ENCODE measurements around the gene PRKAR2B.
"Not testable (repeated sequence)": the region's sequence is repeated elsewhere in the genome, so short reads cannot be mapped to it uniquely, and the experiment has no call there.

The PRKAR2B gene

DNA sequence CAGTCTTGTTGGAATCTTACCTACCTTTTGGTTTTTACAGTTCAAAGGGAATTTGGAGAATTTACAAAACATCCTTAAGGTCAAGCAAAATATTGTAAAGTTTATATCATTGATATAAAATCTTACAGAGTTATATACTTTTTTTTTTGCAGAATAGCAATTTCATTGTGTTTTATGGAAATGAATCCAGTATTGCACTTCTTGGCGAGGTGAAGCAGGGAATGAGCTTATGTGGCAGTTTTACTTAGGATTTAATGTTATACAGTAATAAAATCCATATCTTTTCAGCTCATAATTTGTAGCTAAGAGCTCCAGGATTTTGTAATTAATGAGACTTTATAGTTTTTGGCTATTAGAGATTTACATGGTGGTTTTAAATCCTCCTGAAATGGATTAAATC, 5.0 kb downstream of the PRKAR2B start:
- DNase-seq, result no peak

DNA sequence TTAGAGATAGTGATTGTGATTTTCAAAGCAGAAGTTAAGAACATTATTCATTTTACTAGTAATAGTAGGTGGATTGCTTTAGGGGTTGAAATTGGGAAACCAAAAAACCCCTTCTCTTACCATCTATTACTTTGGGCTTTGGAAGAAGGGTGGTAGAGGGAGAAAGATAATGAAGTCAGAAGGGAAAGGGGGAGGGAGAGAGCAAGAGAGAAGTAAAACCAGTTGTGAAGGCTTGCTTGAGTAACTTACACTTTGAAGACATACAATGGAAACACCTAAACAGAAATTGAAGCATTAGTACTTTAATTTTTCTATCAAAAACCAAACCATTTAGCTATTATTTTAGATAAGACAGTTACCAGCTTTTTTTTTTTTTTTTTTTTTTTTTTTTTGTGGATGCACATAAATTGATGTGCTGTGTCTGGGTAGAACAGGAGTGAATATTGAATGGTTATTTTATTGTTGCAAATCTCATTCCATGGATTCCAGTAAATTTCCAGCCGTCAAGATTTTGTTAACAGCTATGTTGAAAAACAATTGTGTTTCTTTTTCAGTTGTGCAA, 5.5 kb downstream of the PRKAR2B start:
- no peak for DNase-seq

DNA sequence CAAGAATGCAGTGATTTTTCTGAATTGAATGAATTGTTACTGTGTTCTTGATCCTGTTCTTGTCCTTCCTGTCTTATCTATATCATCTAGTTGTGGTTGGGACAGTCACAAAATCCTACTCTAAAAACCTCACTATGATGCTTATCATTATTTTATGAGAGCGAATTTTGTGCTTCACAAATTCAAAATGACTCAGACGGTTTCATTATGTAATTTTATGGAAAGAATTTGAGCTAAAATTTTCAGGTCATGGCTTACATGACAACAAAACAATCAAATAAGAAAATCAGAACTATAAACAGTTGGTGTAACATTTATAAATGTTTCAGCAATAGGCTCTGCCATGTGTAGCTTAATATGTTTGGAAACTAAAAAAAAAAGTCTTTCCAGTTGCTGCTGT, 6.9 kb downstream of the PRKAR2B start:
- no peak for DNase-seq

DNA sequence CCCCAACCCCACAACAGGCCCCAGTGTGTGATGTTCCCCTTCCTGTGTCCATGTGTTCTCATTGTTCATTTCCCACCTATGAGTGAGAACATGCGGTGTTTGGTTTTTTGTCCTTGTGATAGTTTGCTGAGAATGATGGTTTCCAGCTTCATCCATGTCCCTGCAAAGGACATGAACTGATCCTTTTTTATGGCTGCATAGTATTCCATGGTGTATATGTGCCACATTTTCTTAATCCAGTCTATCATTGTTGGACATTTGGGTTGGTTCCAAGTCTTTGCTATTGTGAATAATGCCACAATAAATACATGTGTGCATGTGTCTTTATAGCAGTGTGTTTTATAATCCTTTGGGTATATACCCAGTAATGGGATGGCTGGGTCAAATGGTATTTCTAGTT, 10.5 kb downstream of the PRKAR2B start:
- not testable (repeated sequence) for DNase-seq

DNA sequence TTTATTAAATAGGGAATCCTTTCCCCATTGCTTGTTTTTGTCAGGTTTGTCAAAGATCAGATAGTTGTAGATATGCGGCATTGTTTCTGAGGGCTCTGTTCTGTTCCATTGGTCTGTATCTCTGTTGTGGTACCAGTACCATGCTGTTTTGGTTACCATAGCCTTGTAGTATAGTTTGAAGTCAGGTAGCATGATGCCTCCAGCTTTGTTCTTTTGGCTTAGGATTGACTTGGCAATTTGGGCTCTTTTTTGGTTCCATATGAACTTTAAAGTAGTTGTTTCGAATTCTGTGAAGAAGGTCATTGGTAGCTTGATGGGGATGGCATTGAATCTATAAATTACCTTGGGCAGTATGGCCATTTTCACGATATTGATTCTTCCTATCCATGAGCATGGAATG, 11.6 kb downstream of the PRKAR2B start:
- not testable (repeated sequence) for DNase-seq

DNA sequence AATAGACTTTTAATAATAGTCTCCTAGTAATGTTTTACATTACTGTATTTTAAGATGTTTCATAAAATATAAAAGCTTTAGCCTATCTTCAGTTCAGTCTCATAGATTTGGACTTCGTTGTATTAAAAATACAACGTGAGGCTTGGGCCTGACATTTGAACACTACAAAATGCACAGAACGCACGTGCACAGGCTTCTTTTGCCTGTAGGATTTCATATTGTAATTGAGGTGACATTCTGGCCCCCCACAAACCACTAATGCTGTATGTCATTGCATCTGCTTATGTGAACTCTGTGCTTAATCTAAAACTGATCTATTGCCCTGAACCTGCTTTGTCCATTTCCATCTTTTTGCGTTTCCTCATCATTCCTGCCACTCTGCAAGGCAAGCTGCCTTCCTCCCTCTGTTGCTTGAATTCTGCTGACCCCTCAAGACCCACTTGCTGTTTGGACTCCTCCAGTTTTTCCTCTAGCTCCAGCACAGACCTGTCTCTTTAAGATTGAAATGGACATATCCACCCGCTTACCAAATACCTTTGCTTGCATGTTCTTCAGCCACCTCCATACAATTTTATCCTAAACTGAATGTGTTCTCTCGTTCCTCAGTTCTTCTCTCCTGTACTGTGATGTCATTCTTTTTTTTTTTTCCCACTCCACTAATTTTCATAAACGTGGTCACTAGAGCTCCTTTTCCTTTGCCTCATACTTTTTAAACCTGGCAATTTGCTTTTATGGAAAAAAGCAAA, 12.4 kb downstream of the PRKAR2B start:
- no peak for DNase-seq

DNA sequence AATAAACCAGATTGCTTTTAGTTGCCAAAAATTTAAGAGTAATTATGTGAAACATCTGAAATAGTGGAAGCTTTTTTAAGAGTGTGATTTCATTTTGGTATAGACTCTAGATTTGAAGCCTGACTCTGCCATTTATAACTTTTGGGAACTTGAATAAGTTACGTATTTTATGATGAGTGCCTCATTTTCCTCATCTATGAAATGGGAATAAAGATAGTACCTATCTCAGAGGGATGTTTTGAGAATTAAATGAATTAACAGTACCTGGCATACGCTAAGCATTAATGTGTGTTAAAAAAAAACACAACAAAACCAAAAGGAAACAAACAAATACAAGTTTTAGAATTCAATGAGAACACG, 12.9 kb downstream of the PRKAR2B start:
- DNase-seq, result no peak

DNA sequence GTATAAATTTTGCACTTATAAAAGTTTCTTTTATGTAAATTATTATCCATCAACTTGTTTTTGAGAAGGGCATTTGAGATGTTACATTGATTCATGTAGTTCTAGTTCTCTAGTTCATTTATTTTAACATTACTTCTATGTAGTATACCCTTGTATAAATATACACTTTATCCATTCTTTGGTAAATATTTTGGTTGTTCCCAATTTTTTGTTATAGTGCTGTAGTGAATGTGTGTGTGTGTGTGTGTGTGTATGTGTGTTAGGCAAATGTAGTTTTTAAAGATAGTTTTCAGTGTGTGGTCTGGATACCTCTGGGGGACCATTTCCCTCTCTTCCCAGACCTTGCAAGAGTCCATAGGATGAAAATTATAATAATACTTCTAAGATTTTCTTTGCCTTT, 15.0 kb downstream of the PRKAR2B start:
- no peak for DNase-seq

DNA sequence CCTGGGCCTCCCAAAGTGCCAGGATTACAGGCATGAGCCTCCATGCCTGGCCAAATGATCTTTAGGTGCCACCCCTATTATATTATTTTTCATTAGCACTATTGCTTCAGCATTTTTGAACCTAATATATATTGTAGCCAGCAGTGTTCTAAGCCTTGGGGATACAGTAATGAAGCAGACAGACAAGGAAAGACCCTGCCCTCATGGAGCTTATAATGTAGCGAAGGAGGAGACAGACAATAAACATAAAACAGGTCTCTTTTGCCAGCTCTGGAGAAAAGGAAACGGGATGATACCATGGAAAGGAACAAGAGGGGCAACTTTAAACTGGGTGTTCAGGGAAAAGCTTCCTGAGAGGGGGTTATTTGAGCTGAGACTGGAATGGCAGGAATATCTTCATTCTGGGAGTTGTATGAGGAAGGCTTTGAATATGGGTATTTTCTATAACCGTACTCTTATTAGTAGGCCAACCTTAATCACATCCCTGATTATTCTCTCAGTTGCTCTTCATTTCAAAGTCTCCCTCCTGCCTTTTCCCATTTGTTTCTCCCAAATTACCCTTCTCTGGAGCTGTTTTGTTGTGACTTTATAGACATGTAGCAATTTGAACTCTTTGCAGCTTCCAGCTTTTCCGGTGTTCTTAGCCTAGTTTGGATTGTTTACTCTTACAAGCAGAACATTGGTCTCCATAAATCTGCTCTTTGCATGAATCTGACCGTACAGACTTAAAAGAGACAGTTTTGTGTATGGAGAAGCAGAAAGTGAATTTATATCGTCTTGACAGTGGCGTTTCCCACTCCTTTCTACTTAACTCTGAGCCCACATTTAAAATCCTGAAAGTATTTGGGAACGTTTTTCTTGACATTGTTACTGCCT, 19.0 kb downstream of the PRKAR2B start:
- DNase-seq, result no peak

DNA sequence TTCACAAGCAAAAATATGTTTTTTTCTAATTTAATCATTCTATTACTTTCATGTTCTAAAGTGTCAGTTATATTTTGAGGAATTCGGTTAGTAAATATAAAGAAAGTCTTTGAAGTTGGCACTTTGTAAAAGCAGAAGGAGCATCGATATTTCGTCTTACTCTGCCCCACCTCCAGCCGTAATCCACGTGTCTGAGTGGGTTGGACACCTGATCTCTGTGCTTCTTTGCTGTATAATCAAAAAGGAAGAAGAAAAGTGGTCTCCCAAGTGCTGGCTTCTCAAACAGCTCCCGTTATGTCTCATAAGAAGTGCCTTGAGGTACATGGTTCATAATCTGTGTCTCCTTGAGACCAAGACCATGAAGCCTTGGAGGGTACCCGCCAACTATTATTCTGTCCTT, 19.8 kb downstream of the PRKAR2B start:
- DNase-seq, result no peak

DNA sequence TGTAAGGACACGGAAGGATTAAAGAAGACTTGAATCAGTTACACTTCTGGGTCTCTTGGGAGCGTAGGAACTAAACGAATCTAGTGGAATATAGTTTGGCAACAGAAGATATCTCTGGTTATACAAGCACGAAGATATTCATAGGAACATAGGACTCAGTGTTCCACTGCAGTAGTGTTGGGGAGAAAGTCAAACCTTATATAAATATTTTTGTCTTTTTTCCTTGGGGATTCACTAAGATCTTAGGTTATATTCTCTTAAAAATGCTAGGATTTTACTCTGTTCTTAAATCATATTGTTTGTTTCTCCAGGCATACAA, 21.4 kb downstream of the PRKAR2B start:
- no peak for DNase-seq

DNA sequence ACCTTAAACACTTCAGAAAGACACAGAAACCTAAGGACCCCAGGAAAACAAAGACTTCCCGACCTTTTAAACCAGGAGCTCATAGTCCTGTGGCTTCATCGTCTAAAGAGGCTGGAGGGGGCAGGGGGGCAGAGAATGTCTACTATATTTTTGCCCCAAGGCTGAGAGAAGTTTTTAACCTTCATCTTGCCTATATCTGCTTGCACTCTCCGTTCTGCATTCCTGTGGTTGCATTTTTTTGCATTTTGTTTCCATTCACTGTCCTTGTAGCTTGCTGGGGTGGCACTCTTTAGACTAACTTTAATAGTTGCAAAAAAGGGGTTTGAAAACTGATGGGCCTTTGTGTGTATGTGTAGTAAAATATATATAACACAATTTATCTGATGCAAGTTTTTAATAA, 23.7 kb downstream of the PRKAR2B start:
- DNase-seq, result no peak

DNA sequence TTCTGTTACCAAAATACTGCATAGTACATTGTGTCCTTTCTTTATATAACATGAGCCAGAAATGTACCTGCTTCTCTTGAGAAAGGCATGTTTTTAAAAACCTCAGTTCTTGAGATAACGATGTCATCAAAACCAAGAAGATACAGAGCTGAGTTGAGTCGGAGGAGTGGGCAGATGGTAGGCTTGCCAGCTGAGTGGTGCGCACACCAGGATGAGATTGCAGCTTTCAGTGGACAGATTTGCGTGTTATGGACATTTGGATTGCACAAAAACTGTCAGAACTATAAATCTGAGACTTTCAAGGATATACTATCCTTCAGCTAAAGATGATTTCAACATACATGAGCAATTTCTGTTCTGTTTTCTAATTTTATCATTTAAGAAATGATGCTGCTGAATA, 25.0 kb downstream of the PRKAR2B start:
- no peak for DNase-seq

DNA sequence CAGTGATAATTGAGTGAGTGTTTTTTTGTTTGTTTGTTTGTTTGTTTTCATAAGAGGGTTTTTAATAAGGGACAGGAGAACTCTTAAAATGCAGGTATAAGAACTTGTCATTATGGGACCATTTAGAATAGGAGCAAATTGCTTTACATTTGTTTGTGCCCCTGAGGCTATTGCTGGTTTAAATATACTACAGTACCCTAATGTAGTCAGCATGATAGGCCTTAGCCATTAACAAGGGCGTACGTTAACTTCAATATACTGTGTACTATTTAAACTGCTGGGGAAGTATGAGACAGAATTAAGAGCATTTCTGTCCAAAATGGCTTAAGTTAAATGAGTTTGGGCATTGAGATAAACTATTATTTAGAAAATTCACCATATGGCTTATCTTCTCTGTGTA, 26.2 kb downstream of the PRKAR2B start:
- no peak for DNase-seq

DNA sequence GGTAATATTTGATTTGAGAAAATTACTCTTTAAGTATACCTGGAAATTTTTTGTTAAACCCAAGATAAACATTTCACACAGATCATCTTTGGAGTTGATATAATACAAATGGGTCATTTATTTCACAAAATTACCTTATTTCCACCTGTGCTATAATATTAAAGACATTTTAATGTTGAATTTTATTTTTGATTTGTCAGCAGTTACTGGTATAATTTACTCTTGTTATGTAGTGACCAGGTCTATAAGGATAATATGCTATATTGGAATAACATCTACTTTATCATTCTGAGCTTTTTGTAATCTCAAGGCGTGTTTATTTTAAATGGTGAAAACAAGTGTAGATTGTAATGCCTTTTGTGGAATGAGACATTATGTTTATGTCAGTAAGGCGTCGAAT, 26.6 kb downstream of the PRKAR2B start:
- no peak for DNase-seq

DNA sequence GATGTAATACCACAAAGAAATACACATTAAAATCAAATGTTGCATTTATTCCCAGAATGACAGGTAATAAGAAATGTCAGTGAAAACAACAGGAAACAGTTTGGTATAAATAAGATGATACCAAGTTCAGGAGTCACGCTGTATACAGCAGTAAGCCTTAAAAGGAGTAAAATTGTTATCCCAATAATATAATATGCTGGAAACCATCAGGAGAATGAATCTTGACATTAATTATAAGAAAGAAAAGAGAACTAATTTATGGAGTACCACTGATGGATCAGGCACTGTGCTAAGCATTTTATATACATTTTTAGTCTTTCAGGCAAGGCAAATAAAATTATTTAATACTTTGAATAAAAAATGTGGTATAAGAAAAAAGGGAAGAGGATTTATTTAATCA, 27.6 kb downstream of the PRKAR2B start:
- DNase-seq, result no peak

DNA sequence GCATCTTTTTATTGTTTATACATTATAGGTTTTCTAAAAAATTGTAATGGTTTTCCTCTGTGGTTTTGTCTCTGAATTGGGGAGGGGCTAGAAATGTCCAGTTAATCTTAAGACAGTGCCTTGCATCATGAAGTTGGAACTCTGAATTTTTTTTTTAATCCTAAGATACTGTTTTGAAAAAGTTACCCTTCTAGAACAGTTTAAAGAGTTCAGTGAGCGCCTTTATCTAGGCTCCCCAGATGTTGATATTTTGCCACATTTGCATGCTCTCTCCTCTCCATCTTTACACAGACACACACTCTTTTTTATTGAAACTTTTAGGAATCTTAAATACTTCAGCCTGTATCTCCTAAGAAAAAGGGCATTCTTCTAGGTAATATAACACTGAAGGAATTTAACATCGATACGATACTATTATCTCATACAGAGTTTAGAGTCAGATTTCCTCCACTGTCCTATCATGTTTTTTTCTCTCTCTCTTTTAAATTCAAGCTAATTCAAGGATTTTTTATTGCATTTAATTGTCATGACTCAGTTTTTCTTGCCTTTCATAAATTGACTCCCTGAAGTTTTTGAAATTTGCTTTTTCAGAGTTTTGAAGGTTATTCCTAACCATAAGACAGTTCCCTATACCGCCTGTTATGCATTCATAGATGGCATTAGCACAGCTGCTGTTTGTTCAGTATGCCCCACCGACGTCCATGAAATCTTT, 31.5 kb downstream of the PRKAR2B start:
- no peak for DNase-seq

DNA sequence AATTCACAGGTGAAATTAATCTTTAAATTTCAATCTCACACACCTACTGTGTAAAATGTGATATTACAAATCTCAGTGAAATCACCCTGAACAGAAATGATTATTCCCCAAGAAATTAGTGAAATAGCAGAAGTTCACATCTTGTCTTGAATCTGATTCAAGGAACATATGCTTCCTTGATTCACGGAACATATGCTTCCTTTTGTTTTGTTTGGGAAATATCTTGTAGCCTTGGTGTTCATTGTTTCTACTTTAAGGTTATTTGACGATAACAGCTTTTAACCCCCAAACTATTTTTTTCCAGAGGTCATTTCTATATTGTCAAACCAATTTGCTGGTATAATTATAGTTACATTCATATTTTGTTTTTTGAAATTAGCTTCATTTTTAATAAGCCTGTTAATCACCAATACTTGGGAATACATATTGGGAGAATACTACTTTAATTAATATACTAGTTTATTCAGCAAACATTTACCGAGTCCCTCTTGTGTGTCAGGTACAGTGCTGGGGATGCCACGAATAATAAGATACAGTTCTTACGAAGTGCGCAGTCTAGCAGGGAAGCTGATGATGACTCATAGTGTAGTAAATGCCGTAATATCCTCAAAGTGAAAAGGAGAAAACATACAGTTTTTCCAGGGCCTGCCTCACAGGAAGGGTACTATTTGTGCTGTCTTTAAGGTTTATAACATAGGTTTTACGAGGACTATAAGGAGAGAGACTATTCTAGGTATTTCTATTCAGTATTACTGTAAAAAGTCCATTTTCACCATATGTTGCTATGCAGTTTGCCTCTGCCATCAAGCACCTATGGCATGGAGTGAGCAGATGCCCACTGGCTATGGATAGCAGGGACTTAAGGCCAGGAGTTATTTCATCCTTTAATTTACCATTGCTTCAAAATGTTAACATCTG, 32.5 kb downstream of the PRKAR2B start:
- no peak for DNase-seq

DNA sequence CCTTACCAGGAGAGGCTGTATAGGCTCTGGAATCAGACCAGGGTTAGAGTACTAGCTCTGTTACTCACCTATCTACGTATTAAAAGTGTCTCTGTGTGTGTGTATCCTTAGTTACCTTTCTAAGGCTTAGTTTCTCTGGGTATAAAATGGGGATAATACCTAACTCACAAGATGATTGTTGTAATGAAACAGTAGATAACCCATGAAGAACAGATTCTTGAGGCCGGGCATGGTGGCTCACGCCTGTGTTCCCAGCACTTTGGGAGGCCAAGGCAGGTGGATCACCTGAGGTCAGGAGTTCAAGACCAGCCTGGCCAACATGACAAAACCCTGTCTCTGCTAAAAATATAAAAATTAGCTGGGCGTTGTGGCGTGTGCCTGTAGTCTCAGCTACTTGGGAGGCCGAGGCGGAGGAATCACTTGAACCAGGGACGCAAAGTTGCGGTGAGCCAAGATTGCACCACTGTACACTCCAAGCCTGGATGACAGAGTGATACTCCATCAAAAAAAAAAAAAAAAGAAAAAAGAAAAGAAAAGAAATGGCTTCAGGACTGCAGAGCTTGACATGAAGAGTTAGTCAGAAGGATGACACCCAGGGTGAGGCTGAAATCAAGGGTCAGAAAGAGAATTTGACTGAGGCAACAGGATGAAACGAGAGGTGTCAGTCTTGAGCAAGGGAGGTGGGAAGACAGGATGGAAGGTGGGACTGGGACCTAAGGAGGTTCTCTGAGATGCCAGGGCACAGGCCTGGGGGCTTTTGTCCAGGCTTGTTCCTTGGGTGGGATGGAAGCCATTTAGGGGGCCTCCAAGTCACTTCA, 33.4 kb downstream of the PRKAR2B start:
- no peak for DNase-seq

DNA sequence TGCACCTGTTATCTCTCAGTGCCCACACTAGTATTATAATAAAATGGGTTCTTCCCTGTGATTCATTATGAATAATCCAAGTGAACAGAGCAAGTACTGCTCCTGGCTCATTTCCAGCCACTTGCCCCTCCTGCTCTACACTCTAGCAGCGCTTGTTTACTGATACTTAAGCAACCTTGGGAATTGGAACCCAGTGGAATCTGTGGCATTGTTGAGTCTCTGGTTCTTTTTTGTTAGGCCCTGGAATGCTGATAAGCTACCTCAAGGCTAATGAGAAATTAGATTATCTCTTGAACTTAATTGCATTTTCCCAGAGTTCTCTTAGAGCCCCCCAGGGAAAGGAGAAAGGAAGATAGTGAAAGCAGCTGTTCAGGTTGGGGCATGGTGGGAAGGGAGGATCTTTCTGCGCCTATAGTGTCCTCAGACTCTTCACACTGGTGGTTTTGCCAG, 34.0 kb downstream of the PRKAR2B start:
- DNase-seq, result no peak

DNA sequence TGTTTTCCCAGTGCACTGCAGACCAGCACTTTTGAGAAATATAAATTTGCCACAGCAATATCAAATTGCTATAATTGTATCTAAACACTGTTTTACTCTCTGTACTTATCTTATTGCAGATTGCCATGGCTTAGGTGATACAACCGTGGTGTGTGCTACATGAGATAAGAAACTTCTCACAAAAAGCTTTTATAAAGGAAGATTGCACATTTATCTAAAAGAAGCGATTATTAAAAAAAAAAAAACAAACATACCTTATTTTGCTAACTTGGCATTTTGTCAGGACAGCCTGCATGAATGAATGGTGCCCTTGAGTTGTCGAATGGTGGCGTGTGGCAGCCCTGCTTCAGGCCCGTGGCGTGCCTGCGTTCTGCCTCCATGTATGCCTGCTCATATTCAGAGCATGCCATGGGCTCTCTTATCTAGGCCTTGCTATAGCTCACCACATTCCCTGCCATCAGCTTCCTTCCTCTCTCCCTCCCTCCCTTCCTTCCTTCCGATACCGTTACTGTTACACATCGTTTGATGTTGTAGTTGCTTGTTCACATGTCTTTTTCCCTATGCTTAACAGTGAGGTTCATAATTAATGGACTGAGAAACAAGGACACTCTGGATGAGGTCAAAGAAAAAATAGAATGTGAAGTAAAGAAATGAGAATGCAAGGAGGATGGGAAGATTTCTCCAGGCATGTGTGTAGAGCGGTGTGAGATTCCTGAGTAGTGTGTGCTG, 34.9 kb downstream of the PRKAR2B start:
- DNase-seq, result no peak

All from T-helper 9 cell (primary cell).